GM21447 (cell line): ENCODE results near the gene CCDC85B.

Experiments
- ATAC-seq: cut with Tn5 transposase; IDR thresholded peaks from one replicate; pipeline ENCODE4 v1.9.1; 2021; ENCODE audit not compliant: unreplicated experiment

CCDC85B gene

DNA sequence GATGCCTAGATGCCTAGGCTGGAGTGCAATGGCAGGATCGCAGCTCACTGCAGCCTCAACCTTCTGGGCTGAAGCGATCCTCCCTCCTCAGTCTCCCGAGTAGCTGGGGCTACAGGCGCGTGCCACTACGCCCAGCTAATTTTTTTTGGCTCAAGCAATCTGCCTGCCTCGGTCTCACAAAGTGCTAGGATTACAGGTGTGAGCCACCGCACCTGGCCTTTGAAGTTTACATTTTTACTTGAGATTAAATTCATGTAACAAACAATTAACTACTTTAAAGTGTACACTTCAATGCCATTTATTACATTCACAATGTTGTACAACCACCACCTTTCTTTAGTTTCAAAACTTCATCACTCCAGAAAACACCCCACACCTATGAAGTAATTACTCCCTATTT lies 13.2 kb downstream of the CCDC85B start:
- ATAC-seq = no peak

- no peak for ATAC-seq
Observed at GRCh38 chr11:65906602-65907001, 16.1 kb downstream of the CCDC85B start.

DNA sequence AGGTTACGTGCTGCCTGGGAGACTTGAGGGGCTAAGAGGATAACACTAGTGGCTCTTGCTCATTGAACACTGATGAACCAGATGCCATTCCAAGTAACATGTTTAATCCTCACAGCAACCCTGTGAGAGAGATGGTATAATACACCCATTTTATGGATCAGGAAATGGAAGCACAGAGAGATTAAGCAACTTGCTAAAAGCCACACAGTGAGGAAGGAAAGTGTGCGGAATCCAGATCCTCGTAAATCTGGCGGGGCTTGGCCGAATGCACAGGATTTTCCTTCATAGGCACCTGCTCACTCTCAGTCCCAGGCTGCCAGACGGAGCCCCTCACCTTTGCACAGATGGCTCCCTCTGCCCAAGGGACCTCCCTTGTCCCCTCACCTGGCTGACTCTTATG lies 17.4 kb downstream of the CCDC85B start:
- no peak for ATAC-seq

DNA sequence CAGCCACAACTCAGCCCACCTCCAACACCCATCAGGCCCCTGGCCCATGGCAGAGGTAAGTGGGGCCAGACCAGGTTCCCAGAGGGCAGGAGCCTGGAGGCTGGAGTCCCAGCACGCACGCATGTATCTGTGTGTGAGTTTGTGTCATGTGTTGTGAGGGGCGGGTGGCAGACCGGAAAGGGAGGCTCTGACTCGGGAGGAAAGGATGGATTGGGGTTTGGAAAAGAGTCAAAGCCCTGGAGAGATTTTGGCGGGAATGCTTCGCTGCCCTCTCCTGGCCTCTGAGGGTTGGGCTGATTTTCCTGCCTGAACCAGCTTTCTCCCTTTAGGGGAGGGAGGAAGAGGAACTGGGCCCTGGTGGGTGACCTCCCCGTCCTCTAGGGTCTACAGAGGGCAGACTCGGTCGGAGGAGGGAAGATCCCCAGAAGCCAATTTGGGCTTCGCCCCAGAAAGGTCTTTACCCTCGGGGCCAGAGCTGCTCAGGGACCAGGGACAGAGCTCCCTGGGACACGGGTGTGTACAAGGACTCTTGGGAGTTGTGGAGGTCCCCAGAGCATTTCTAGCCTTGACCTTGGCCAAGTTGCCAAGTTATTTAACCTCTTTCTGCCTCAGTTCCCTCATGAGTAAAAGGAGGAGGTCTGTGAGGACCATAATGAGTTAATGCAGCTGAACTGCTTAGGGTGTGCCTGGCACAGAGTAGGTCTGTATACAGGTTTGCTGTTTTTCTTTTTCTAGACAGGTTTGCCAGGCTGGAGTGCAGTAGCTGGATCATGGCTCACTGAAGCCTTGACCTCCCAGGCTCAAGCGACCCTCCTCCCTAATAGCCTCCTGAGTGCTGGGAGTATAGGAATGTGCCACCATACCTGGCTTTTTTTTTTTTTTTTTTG lies 21.5 kb downstream of the CCDC85B start:
- no peak for ATAC-seq

DNA sequence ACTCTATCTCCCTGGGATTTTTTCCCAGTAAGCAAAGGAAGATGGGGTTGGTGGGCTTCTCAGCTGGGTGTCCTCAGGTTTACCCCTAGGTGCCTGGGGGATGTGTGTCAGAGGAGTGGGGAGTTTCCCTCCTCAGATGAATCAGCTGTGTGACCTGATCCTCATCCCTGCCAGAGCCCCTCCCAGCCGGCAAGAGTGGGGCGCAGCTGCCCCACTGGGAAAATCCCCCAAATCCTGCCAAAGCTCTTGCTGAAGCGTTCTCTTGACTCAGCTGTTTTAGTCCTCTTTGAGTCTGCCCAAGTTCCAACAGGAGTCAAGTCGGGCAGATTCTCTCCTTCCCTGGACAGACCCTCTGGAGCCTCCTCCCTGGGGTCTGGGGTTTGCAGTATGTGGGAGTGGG lies 22.4 kb downstream of the CCDC85B start:
- ATAC-seq = no peak

DNA sequence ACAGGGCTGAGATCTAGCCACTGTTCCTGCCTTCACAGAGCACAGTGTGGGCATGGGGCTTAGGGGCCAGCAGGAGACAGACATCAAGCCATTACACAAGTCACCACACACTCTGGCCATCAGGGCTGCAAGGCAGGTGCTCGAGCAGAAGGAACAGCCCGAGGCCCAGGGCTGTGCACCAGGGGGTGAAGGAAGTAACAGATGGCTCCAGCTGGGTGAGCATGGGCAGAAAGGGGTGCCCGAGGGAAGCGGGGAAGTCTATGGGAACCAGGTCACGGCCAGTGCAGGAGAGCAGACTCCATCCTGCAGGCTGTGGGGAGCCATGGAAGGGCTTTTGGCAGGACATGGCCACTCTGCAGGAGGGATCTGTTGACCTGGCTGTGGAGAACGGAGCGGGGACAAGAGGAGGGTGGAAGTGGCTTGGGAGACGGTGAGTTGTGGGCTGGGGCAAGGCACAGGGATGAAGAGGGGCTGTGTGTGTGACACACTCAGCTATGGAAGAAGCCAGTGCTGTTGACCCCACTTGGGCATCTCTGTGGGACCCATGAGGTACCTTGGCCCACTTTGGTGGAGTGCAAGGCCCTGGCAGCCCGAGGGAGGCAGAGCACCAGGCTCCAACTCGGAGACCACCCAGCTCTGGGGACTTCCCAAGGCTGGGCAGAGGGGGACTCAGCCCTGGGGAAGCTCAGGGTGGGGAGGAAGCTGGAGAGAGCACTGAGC lies 24.8 kb downstream of the CCDC85B start:
- no peak for ATAC-seq

- ATAC-seq = no peak
Observed at GRCh38 chr11:65915821-65916251, 25.4 kb downstream of the CCDC85B start.

DNA sequence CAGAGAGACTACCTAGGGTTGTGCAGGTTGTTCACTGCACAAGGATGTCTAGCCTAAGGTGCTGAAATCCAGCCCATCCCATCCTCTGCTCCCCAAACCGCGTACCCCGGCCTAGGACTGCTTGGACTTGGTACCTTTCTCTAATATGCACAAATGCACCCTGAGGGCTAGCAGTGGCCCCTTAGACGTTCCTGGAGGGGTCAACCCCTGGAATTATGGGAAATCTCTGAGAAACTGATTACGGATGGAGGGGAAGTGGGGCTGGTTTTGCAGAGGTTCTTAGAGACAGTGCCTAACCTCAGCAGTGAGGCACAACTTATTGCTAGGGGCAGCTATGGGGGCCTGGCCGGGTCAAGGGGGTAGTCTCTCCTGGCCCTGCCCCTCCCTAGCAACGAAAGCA lies 25.9 kb downstream of the CCDC85B start:
- no peak for ATAC-seq

GRCh38 chr11:65917077-65917433 lies 26.6 kb downstream of the CCDC85B start:
- no peak for ATAC-seq

DNA sequence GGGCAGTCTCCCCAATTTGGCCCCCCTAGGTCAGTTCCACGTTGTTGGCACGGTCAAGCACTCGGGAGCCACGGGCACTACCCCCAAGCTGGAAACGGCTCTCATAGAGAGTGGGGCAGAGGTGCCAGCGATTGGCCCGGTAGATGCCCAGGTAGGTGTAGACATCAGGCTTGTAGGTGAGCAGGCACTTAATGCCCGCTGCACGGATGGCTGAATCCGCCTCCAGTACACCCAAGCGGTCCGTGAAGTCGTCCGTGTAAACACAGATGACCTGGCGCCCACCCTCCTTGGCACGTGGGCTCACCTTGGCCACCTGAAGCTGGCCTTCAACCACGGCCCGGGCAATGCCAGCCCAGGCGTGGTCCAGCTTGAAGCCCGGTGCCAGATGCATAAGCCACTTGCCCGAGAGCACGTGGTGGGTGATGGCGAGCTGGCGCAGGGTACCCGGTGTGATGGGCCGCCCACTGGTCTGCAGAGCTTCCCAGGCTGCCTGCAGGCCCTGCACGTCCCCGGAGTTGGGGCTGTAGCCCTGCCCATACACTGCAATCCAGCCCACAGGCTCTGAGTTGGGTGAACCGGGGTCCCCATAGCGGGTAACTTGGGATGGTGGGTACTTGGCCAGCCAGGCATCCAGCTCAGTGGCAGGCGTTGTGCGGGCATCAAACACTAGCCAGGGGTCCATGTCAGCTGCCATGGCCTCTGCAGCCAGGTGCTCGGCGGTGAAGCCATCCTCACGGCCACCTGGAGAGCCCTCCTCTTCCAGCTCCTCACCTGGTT lies 27.1 kb downstream of the CCDC85B start:
- ATAC-seq = no peak

GRCh38 chr11:65918211-65919140 lies 28.0 kb downstream of the CCDC85B start, which contains the start of gene C11orf68:
Gene C11orf68, minus strand, starts transcription at chr11:65919062. Its CDS starts 31 bp downstream, at chr11:65919031.
- ATAC-seq = peak; percentile 50

- ATAC-seq = peak; percentile 85
Observed at GRCh38 chr11:65919141-65919572, 28.7 kb downstream of the CCDC85B start, which contains the start of gene DRAP1. Gene DRAP1, plus strand, starts transcription at chr11:65919426. Its CDS starts 76 bp downstream, at chr11:65919502.

- ATAC-seq = peak; percentile 31
Observed at GRCh38 chr11:65919573-65920371, 29.3 kb downstream of the CCDC85B start.

DNA sequence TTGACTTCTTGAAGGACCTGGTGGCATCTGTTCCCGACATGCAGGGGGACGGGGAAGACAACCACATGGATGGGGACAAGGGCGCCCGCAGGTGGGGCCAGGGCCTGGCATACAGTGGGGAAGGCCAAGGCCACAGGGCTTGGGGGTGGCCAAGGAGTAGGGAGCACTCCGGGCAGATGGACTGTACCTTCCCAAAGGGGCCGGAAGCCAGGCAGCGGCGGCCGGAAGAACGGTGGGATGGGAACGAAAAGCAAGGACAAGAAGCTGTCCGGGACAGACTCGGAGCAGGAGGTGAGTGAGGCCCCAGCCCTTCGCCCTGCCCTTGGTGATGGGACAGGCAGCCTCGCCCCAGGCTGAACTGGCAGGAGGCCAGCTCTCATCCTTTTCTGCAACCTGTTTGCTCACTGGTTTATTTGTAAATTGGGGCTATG lies 29.9 kb downstream of the CCDC85B start:
- no peak for ATAC-seq

- ATAC-seq = no peak
Observed at GRCh38 chr11:65921033-65921555, 30.6 kb downstream of the CCDC85B start.

DNA sequence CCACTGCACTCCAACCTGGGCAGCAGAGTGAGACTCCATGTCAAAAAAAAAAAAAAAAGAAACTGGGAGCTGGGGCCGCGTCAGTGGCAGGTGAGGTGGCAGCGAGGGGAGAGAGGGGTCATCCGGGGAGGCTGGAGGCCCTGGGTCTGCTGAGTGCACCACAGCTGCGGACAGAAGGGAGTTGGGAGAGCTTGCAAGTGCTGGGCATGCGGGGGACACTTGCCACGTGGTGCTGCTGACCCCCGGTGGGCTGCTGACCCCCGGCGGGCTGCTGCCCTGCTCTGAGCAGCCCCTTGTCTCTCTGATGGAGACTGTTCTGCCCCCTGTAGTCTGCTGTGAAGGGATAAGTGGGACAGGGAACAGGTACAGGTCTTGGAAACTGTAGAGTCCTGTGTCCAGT lies 31.4 kb downstream of the CCDC85B start:
- ATAC-seq = no peak

DNA sequence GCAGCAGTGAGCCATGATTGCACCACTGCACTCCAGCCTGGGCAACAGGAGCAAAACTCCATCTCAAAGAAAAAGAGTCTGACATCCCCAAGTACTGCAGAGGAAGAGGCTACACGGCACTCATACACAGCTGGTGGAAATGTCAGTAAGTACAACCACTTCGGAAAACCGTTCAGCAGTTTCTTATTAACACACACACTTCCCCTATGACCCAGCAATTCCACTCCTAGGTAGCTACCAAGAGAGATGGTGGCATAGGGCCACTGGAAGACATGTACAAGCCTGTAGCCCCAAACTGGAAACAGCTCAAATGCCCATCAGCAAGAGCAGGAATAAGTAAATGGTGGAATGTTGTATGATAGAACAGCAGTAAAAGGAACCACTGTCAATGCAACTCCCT lies 32.1 kb downstream of the CCDC85B start:
- no peak for ATAC-seq

- no peak for ATAC-seq
Observed at GRCh38 chr11:65925397-65925796, 34.9 kb downstream of the CCDC85B start.

DNA sequence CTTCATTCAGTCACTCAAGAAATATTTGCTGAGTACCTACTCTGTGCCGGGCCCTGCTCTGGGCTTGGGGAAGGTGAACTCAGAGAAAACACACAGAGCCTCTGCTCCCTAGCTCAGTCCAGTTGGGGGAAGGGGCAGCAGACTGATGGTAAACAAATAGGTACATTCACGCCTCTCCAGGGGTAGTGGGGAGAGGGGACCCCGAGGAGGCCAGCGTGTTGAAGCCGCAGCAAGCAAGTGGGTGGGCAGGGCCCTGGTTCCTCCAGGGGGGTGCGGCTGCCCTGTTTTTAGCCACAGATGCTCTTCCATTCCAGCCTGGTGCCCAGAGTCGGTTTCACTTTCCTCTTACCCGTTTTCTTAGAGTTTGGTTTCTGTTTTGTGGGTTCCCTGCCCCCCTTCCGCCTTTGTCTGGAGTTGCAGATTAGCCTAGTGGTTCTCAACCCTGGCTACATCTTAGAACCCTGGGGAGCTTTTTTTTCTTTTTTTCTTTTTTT lies 37.5 kb downstream of the CCDC85B start:
- peak; percentile 90 for ATAC-seq
